Loucy (cell line): Measurements from ENCODE around the gene GHRL.

ENCODE experiments used
- EZH2phosphoT487 ChIP-seq: fragments of 200-600 bp; IDR thresholded peaks from 2 replicates; pipeline ENCODE4 v1.6.1; 2018; ENCODE audit warnings: antibody characterized with exemption, mild to moderate bottlenecking, moderate library complexity, borderline replicate concordance
- TF ChIP-seq, protein P1 (sequence below): fragments of 200-600 bp; sonication (generic); conservative IDR thresholded peaks from 2 replicates; pipeline ENCODE4 v1.5.1; 2014; ENCODE audit warnings: mild to moderate bottlenecking, antibody characterized with exemption, low read length

DNA sequence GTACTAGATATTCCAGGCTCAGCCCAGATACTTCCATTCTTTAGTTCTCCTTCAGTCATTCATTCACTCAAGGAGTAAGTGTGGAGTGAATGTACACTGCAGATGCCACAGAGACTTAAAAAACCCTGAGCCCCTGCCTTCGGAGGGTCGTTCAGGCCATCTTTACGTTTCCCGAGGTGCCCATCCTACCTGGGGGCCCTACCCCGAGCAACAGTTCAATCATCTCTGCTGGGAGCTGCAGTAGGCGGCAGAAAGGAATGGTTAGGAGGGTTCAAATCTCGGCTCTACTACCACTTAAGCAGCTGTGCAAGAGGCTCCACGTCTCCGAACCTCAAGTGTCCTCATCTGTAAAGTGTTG is 27.6 kb upstream of the GHRL start:
- TF ChIP-seq, protein P1, sequence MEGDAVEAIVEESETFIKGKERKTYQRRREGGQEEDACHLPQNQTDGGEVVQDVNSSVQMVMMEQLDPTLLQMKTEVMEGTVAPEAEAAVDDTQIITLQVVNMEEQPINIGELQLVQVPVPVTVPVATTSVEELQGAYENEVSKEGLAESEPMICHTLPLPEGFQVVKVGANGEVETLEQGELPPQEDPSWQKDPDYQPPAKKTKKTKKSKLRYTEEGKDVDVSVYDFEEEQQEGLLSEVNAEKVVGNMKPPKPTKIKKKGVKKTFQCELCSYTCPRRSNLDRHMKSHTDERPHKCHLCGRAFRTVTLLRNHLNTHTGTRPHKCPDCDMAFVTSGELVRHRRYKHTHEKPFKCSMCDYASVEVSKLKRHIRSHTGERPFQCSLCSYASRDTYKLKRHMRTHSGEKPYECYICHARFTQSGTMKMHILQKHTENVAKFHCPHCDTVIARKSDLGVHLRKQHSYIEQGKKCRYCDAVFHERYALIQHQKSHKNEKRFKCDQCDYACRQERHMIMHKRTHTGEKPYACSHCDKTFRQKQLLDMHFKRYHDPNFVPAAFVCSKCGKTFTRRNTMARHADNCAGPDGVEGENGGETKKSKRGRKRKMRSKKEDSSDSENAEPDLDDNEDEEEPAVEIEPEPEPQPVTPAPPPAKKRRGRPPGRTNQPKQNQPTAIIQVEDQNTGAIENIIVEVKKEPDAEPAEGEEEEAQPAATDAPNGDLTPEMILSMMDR: no peak
- TF ChIP-seq EZH2phosphoT487: no peak
